AG09309 (cell line): ENCODE results near the gene SETD2.
A peak's percentile ranks its signal among the peaks of the same experiment; 100 is the strongest.

Experiments used
- DNase-seq: peaks from one replicate; pipeline ENCODE4 v3.0.0-alpha.2; 2010; ENCODE audit warnings: low read depth
- H3K4me3 ChIP-seq: 2 replicates; pipeline ENCODE4 v1.5.1; 2011; ENCODE audit warnings: mild to moderate bottlenecking, low read depth, low read length, moderate library complexity; ENCODE audit not compliant: control insufficient read depth
- TF ChIP-seq, protein P1 (sequence below): IDR thresholded peaks from 2 replicates; pipeline ENCODE4 v1.5.1; 2011; ENCODE audit warnings: mild to moderate bottlenecking, low read depth, low read length, inconsistent platforms; ENCODE audit not compliant: insufficient read depth, control insufficient read depth; ENCODE audit errors: missing control alignments

The SETD2 gene

DNA sequence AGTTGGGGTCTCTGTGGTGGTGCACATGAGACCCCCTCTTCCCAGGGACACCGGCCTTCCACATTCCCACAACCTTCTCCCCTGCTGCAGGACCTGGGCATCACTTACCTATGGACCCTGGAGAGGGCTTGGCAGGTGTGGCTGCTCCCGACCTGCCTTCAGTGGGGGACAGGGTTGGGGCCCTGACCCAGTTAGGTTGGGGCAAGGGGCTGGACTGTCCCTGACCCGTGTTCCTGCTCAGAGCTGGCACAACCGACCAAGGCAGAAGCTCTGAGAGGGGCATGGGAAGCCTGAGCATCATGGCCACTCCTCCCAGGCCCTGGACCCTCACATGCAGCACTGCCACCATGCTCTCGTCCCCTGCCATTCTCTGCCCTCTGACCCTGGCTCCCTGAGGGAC lies 178.3 kb downstream of the SETD2 start:
- no peak overlapping the region for H3K4me3 ChIP-seq
- TF ChIP-seq, protein P1, sequence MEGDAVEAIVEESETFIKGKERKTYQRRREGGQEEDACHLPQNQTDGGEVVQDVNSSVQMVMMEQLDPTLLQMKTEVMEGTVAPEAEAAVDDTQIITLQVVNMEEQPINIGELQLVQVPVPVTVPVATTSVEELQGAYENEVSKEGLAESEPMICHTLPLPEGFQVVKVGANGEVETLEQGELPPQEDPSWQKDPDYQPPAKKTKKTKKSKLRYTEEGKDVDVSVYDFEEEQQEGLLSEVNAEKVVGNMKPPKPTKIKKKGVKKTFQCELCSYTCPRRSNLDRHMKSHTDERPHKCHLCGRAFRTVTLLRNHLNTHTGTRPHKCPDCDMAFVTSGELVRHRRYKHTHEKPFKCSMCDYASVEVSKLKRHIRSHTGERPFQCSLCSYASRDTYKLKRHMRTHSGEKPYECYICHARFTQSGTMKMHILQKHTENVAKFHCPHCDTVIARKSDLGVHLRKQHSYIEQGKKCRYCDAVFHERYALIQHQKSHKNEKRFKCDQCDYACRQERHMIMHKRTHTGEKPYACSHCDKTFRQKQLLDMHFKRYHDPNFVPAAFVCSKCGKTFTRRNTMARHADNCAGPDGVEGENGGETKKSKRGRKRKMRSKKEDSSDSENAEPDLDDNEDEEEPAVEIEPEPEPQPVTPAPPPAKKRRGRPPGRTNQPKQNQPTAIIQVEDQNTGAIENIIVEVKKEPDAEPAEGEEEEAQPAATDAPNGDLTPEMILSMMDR = no peak
- no peak for DNase-seq

DNA sequence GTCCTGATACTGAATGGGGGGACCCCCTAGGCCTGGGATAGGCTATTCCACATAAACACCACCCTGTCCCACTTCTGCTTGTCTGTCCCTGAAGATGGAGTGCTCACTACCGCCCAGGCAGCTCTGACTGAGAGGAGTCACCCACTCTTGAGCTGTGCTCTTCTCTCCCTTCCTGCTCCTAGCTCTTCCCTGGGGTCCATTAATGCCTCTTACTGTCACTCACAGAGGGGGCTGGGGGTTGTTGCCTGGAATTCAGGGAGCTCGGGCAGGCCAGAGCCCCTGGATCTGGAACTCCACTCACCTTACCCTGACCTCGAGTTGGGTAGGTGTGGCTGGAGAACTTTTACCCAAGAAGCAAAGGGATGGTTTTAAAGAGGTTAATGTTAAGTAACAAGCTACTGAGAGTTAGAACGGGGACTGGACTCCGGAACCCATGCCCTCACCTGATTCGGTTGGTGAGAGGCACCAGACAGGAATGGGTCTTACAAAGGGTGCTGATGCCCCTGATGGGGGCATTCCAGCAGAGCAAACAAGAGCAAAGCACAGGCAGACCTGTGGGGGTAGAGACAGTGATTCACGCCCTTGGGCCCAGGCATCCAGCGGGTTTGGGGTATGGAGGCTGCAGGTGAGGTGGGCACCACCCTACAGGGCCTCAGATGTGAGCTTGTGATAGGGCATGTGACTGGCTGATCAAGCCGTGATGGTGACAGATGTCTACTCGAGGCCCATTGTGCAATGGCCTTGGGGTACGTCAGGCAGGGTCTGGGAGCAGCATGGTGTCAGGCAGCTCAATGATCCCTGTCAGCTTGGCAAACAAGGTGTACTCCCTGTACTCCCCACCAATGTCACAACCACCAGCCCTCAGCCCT lies 179.1 kb downstream of the SETD2 start:
- TF ChIP-seq, protein P1 = no peak
- H3K4me3 ChIP-seq = no peak overlapping the region
- no peak for DNase-seq

DNA sequence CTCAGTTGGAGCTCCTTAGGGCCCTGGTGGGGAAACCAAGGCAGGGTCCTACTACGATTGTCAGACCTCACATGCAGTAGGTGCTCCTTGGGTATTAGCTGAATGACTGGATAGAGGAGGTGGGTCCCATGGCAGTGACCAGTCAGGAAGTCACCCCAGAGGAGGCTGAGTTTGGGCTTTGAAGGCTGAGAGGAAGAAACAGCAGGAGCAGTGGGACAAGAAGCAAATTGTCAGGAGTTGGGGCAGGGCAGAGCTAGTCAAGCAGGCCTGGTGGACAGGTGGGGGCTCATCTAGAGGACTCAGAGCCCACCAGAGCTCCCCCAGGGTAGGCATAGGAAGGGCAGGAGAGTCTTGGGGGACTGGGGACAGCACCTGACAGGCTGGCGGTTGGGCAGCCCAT lies 181.4 kb downstream of the SETD2 start:
- H3K4me3 ChIP-seq = no peak overlapping the region
- no peak for DNase-seq
- TF ChIP-seq, protein P1 = no peak

DNA sequence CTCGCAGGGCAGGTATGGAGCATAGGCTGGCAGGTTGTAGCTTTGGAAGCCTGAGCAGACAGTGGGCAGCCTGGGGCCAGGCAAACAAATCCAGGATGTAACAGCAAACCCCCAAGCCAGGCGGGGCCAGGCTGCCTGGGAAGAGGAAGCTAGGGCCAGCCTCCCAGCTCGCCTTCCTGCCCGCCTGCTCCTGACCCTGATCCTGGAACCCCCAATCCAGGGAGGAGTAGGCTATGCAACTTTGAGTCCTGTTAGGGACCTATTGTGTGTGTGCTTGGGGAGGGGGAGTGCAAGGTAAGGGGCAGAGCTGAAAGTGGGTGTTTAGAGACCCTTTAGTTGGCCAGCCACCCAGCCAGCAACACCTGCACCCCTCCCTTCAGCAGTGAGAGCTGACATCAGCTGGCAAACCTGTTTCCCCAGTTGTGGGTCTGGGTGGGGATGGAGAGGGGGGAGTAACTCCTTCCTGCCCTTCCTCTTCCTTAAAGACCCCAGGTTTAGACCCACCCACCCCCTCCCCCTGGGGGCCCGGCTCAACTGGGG lies 181.9 kb downstream of the SETD2 start:
- no peak for DNase-seq
- TF ChIP-seq, protein P1 = no peak
- no peak overlapping the region for H3K4me3 ChIP-seq

DNA sequence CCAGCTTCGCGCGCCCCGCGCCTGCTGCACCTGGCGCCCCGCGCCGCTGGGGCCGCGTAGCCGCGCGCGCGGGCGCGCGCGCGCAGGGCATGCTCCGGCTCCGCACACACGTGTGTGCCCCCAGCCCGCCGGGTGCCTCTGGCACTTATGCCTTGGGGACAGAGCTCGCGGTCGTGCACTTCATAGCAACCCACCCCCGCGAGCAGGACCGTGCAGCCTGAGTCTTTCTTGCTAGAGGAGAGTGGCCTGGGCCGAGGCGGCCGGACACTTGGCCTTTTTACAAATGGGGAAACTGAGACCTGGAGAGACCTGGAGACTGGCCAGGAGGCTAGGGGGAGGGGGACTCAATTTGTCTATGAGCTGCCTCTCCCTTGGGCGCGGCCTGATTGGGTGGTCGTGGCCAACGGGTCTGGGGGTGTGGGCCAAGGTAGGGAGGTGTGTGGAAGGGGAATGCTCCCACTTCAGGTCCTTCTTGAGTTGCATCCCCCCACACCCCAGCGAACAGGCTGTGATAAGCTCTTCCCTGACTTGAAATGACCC lies 183.9 kb downstream of the SETD2 start:
- no peak for DNase-seq
- peak overlapping the region; percentile 88 for H3K4me3 ChIP-seq
- TF ChIP-seq, protein P1 = no peak

DNA sequence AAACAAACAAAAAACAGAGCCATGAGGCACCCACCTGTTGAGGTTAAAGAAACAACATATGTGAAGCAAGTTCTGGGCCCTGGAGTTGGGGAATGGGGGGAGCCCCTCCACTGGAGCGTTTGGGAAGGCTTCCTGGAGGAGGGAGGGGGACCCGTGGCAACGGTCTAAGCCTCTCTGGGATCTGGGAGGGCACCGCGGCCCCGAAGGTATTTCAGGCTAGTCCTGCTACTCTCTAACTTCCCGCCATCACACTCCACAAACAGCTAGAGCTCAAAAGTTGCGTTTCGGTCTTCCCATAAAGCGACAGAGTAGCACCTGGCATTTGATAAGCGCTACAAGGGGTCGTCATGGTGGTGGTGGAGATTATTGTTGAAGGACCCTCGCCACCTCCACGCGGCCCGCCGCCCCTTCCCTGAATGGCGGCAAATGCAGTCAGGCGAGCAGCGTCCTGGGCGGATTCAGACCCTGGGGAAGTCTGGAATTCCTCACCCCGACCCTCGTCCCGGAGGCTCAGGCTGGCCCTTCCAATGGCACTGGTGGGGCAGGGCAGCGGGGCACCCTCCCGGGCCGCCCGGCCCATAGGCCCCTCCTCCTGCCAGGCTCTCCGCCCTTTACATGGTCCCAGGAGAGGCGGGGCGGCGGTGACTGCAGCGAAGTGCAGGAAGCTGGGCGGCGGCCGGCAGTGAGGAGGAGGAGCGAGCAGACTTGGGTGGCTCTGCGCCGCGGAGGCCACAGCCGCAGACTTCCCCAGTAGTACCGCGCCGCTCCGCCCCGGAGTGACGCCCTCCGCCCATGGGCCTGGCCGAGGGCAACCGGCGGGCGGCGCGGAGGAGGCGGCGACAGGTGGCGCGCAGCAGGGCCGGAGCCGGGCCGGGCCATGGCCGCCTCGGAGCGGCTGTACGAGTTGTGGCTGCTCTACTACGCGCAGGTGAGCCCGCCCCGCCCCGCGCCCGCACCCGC lies 184.6 kb downstream of the SETD2 start, which contains the start of gene NBEAL2:
Gene NBEAL2, plus strand, starts transcription at position 682 of the 960 bp plus-strand sequence. Its CDS starts 196 bp downstream, at position 878.
- peak within 1 kb of the TSS; percentile 88 for H3K4me3 ChIP-seq
- TF ChIP-seq, protein P1 = no peak
- DNase-seq = peak; percentile 55
